ENCODE data around the gene ZNHIT3.
"Not testable (repeated sequence)": the region's sequence is repeated elsewhere in the genome, so short reads cannot be mapped to it uniquely, and the experiment has no call there.

The ZNHIT3 gene

GRCh38 chr17:36485027-36485426 lies 1.5 kb upstream of the ZNHIT3 start:
- no peak for DNase-seq

GRCh38 chr17:36485805-36486203 lies 677 bp upstream of the ZNHIT3 start:
- no peak for DNase-seq

GRCh38 chr17:36493956-36494355 lies 7.5 kb downstream of the ZNHIT3 start:
- DNase-seq, result no peak

GRCh38 chr17:36494674-36495073 lies 8.2 kb downstream of the ZNHIT3 start:
- no peak for DNase-seq

GRCh38 chr17:36495076-36495578 lies 8.6 kb downstream of the ZNHIT3 start:
- DNase-seq, result no peak

- no peak for DNase-seq
These were observed 9.7 kb downstream of the ZNHIT3 start for GRCh38 chr17:36496018-36496789.

- no peak for DNase-seq
These were observed 11.7 kb downstream of the ZNHIT3 start for GRCh38 chr17:36498155-36498554.

GRCh38 chr17:36498560-36499300 lies 12.2 kb downstream of the ZNHIT3 start:
- no peak for DNase-seq

- DNase-seq, result no peak
These were observed 14.3 kb downstream of the ZNHIT3 start for GRCh38 chr17:36500745-36501225.

GRCh38 chr17:36501351-36501750 lies 14.9 kb downstream of the ZNHIT3 start:
- no peak for DNase-seq

GRCh38 chr17:36501963-36502362 lies 15.5 kb downstream of the ZNHIT3 start:
- no peak for DNase-seq

GRCh38 chr17:36503456-36504155 lies 17.1 kb downstream of the ZNHIT3 start:
- no peak for DNase-seq

- DNase-seq, result no peak
These were observed 17.7 kb downstream of the ZNHIT3 start for GRCh38 chr17:36504156-36504545.

- DNase-seq, result no peak
These were observed 18.7 kb downstream of the ZNHIT3 start for GRCh38 chr17:36505171-36505570.

GRCh38 chr17:36506249-36506826 lies 19.9 kb downstream of the ZNHIT3 start:
- DNase-seq, result no peak

GRCh38 chr17:36506831-36507230 lies 20.4 kb downstream of the ZNHIT3 start:
- DNase-seq, result no peak

- DNase-seq, result no peak
These were observed 20.8 kb downstream of the ZNHIT3 start for GRCh38 chr17:36507266-36507665.

GRCh38 chr17:36508439-36508838 lies 22.0 kb downstream of the ZNHIT3 start:
- not testable (repeated sequence) for DNase-seq

- no peak for DNase-seq
These were observed 22.9 kb downstream of the ZNHIT3 start for GRCh38 chr17:36509272-36509985.

GRCh38 chr17:36510636-36511035 lies 24.2 kb downstream of the ZNHIT3 start:
- no peak for DNase-seq

GRCh38 chr17:36511216-36511615 lies 24.7 kb downstream of the ZNHIT3 start:
- DNase-seq, result no peak

- DNase-seq, result no peak
These were observed 26.2 kb downstream of the ZNHIT3 start for GRCh38 chr17:36512641-36513040.
